ENCODE results near the gene PTPN4.

Gene PTPN4

GRCh38 chr2:119879502-119879901 is 119.8 kb downstream of the PTPN4 start:
- no peak overlapping the region for H3K4me2 ChIP-seq (ENCODE audit: low read depth, low read length, poor library complexity, severe bottlenecking)

GRCh38 chr2:119888680-119889079 is 129.0 kb downstream of the PTPN4 start:
- TF ChIP-seq CTCF (conservative IDR thresholded peaks at IDR 0.05; ENCODE audit: low read length) (no peak), EZH2phosphoT487 (IDR thresholded peaks at IDR 0.05; ENCODE audit: borderline replicate concordance) (no peak)
- H3K4me1 ChIP-seq (ENCODE audit: insufficient read depth, low read length, poor library complexity, severe bottlenecking), result no peaks in the 10 kb centered on the region
- H2AFZ ChIP-seq (ENCODE audit: low read length), result no peak overlapping the region
- no peaks in the 10 kb centered on the region for H3K79me2 ChIP-seq (ENCODE audit: insufficient read depth, low read length)
- H3K27me3 ChIP-seq (ENCODE audit: insufficient read depth, low read length, poor library complexity, severe bottlenecking), result no peaks in the 10 kb centered on the region
- no peak overlapping the region for H3K4me3 ChIP-seq (ENCODE audit: low read length, poor library complexity, severe bottlenecking)
- no peak overlapping the region for H3K9ac ChIP-seq (ENCODE audit: low read depth, low read length, poor library complexity, severe bottlenecking)
- H3K36me3 ChIP-seq (ENCODE audit: insufficient read depth, low read length), result peaks cover 44% of the 10 kb centered on the region
- no peak overlapping the region for H3K4me2 ChIP-seq (ENCODE audit: low read depth, low read length, poor library complexity, severe bottlenecking)
- H3K9me2 ChIP-seq (replicated peaks; ENCODE audit: low read depth, low read length), result no peaks in the 10 kb centered on the region
- no peaks in the 10 kb centered on the region for H3F3A ChIP-seq (ENCODE audit: low read depth)
- H4K20me1 ChIP-seq (ENCODE audit: insufficient read depth, low read length, poor library complexity, severe bottlenecking), result no peaks in the 10 kb centered on the region
- H3K9me3 ChIP-seq (ENCODE audit: insufficient read depth, low read depth, low read length), result peaks cover 11% of the 10 kb centered on the region; the same call in 1 of the 2 replicates

More at GRCh38 chr2:119879502-119879901, 119.8 kb downstream of the PTPN4 start:
- peaks cover 5% of the 10 kb centered on the region; the same call in 1 of the 2 replicates for H3K36me3 ChIP-seq (ENCODE audit: insufficient read depth, low read length)
- no peaks in the 10 kb centered on the region for H3K9me2 ChIP-seq (replicated peaks; ENCODE audit: low read depth, low read length)
- H4K20me1 ChIP-seq (ENCODE audit: insufficient read depth, low read length, poor library complexity, severe bottlenecking), result peaks cover 3% of the 10 kb centered on the region
- peaks cover 7% of the 10 kb centered on the region for H3K4me1 ChIP-seq (ENCODE audit: insufficient read depth, low read length, poor library complexity, severe bottlenecking)
- no peaks in the 10 kb centered on the region for H3F3A ChIP-seq (ENCODE audit: low read depth)
- H3K27me3 ChIP-seq (ENCODE audit: insufficient read depth, low read length, poor library complexity, severe bottlenecking), result no peaks in the 10 kb centered on the region
- no peak overlapping the region for H3K9ac ChIP-seq (ENCODE audit: low read depth, low read length, poor library complexity, severe bottlenecking)
- TF ChIP-seq EZH2phosphoT487 (IDR thresholded peaks at IDR 0.05; ENCODE audit: borderline replicate concordance) (no peak), CTCF (conservative IDR thresholded peaks at IDR 0.05; ENCODE audit: low read length) (no peak)
- no peaks in the 10 kb centered on the region for H3K9me3 ChIP-seq (ENCODE audit: insufficient read depth, low read depth, low read length)
- H2AFZ ChIP-seq (ENCODE audit: low read length), result no peak overlapping the region
- H3K4me3 ChIP-seq (ENCODE audit: low read length, poor library complexity, severe bottlenecking), result no peak overlapping the region
- 0 out of 2 replicates have a peak, but pooled peaks cover under 1% of the 10 kb centered on the region for H3K79me2 ChIP-seq (ENCODE audit: insufficient read depth, low read length)

- no peaks in the 10 kb centered on the region for H3K9me2 ChIP-seq (replicated peaks; ENCODE audit: low read depth, low read length)
- no peak overlapping the region for H3K4me2 ChIP-seq (ENCODE audit: low read depth, low read length, poor library complexity, severe bottlenecking)
- H3K4me1 ChIP-seq (ENCODE audit: insufficient read depth, low read length, poor library complexity, severe bottlenecking), result no peaks in the 10 kb centered on the region
- peaks cover 18% of the 10 kb centered on the region; the same call in 1 of the 2 replicates for H3K36me3 ChIP-seq (ENCODE audit: insufficient read depth, low read length)
- TF ChIP-seq CTCF (conservative IDR thresholded peaks at IDR 0.05; ENCODE audit: low read length) (no peak), EZH2phosphoT487 (IDR thresholded peaks at IDR 0.05; ENCODE audit: borderline replicate concordance) (no peak)
- H4K20me1 ChIP-seq (ENCODE audit: insufficient read depth, low read length, poor library complexity, severe bottlenecking), result no peaks in the 10 kb centered on the region
- no peaks in the 10 kb centered on the region for H3K79me2 ChIP-seq (ENCODE audit: insufficient read depth, low read length)
- no peak overlapping the region for H3K9ac ChIP-seq (ENCODE audit: low read depth, low read length, poor library complexity, severe bottlenecking)
- H3K4me3 ChIP-seq (ENCODE audit: low read length, poor library complexity, severe bottlenecking), result no peak overlapping the region
- no peaks in the 10 kb centered on the region for H3K27me3 ChIP-seq (ENCODE audit: insufficient read depth, low read length, poor library complexity, severe bottlenecking)
- no peaks in the 10 kb centered on the region for H3K9me3 ChIP-seq (ENCODE audit: insufficient read depth, low read depth, low read length)
- H3F3A ChIP-seq (ENCODE audit: low read depth), result no peaks in the 10 kb centered on the region
- H2AFZ ChIP-seq (ENCODE audit: low read length), result no peak overlapping the region
Observed at GRCh38 chr2:119897736-119898395, 138.1 kb downstream of the PTPN4 start.

All from Loucy (cell line).